ENCODE results near the gene PDZRN4. TPM values are rescaled to one million over a fixed set of nuclear protein-coding genes. Genes with fewer than 3 reads are reported as not detected.

The PDZRN4 gene
- total RNA-seq, 4 donors from 2014 or later = 0.42 to 4.4 (median 2.4) TPM

DNA sequence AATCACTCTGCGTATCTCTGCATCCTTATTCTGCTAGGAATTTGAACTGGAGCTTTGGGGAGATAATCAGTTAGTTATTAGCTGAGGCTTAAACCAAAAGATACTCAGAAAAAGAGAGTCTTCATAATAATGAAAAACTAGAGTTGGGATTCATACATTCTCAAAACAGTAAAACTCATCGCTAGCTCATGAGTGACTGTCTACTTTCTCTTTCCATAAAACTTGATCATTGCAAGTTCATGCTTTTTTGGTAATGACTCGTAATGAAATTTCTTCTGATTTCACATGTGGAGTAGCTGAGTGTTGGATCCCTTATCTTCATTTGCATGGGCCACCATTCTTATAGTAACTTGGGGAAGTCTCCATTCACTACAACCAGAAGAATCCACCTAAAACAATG lies 397.7 kb downstream of the PDZRN4 start:
- TF ChIP-seq POLR2A (IDR thresholded peaks at IDR 0.05) (no peak), EP300 (IDR thresholded peaks at IDR 0.05) (no peak), POLR2AphosphoS5 (IDR thresholded peaks at IDR 0.05) (no peak)
- TF ChIP-seq, protein P1, sequence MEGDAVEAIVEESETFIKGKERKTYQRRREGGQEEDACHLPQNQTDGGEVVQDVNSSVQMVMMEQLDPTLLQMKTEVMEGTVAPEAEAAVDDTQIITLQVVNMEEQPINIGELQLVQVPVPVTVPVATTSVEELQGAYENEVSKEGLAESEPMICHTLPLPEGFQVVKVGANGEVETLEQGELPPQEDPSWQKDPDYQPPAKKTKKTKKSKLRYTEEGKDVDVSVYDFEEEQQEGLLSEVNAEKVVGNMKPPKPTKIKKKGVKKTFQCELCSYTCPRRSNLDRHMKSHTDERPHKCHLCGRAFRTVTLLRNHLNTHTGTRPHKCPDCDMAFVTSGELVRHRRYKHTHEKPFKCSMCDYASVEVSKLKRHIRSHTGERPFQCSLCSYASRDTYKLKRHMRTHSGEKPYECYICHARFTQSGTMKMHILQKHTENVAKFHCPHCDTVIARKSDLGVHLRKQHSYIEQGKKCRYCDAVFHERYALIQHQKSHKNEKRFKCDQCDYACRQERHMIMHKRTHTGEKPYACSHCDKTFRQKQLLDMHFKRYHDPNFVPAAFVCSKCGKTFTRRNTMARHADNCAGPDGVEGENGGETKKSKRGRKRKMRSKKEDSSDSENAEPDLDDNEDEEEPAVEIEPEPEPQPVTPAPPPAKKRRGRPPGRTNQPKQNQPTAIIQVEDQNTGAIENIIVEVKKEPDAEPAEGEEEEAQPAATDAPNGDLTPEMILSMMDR (IDR thresholded peaks at IDR 0.05) = no peak
- Histone ChIP-seq H3K27ac (no peak overlapping the region), H3K9me3 (no peaks in the 10 kb centered on the region), H3K36me3 (no peaks in the 10 kb centered on the region), H3K4me3 (no peak overlapping the region), H3K27me3 (no peaks in the 10 kb centered on the region), H3K4me1 (no peaks in the 10 kb centered on the region)
- WGBS = 97% methylated on average over 3 of the region's 3 CpGs
- DNase-seq (ENCODE audit: low spot score in 2 of 2) = no peak

DNA sequence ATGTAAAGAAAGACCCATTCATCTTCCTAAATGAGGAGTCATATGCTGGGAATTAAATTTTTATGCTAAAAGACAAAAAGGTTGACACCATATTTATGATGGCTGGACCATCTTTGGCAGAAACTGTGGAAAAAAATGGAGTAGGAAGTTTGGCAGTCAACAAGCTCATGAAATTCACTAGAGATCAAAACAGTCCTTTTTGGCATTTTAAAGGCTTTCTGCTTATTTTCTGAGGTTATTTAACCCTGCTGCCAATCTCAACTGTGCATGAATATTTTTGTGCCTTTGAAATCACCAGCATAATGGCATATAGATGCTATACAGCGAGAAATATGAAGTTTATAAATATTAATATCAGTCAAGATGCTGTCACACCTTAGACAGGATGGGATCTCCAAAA lies 399.5 kb downstream of the PDZRN4 start:
- no peaks in the 10 kb centered on the region for H3K4me1 ChIP-seq
- H3K36me3 ChIP-seq = no peaks in the 10 kb centered on the region
- 92% methylated on average over 1 of the region's 1 CpG for WGBS
- H3K27ac ChIP-seq = no peak overlapping the region
- H3K9me3 ChIP-seq = no peaks in the 10 kb centered on the region
- no peak for TF ChIP-seq EP300 (IDR thresholded peaks at IDR 0.05)
- no peak overlapping the region for H3K4me3 ChIP-seq
- DNase-seq (ENCODE audit: low spot score in 2 of 2) = no peak
- no peaks in the 10 kb centered on the region for H3K27me3 ChIP-seq

DNA sequence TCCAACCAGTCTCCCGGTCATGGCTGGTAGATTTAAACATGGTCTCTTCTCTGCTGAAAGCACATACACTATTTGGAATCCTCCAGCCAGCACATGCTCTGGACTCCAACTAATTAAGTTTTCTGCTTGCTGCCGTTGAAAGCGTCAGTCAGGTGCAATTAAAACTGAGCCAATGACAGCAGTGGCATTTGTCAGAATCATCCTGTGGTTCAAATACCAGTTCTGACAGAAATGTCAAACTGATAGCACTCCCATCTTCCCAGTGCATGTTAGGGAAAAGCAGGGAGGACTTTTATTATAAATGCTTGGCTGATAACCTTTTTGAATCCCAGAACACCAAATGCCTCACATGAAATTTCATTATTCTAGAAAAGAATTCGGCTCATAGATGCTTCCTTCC lies 401.8 kb downstream of the PDZRN4 start:
- no peaks in the 10 kb centered on the region for H3K27me3 ChIP-seq
- no peak overlapping the region for H3K4me3 ChIP-seq
- H3K36me3 ChIP-seq = no peaks in the 10 kb centered on the region
- TF ChIP-seq POLR2A (IDR thresholded peaks at IDR 0.05) (no peak), POLR2AphosphoS5 (IDR thresholded peaks at IDR 0.05) (no peak), EP300 (IDR thresholded peaks at IDR 0.05) (no peak)
- TF ChIP-seq, protein P1 (IDR thresholded peaks at IDR 0.05) = no peak
- no peak overlapping the region for H3K27ac ChIP-seq
- 61% methylated on average over 4 of the region's 4 CpGs for WGBS
- no peak for DNase-seq (ENCODE audit: low spot score in 2 of 2)
- H3K9me3 ChIP-seq = no peaks in the 10 kb centered on the region
- H3K4me1 ChIP-seq = no peaks in the 10 kb centered on the region

DNA sequence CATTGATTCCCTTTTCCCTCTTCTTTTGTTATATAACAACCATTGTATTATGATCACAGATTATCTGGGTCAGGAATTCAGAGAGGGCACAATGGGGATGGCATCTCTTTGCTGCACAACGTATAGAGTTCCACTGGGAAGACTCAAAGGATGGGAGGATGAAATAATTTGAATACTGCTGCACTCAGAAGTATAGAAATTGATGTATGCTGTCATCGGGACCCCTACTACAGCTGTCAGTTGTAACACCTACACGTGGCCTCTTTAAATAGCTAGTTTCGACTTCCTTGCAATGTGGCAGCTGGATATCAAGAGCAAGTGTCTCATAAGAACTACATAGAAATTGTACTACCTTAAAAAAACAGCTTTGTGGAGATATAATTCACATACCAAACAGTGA lies 408.1 kb downstream of the PDZRN4 start:
- no peak for DNase-seq (ENCODE audit: low spot score in 2 of 2)
- no peaks in the 10 kb centered on the region for H3K4me1 ChIP-seq
- 86% methylated on average over 4 of the region's 4 CpGs for WGBS
- no peak overlapping the region for H3K27ac ChIP-seq
- H3K27me3 ChIP-seq = no peaks in the 10 kb centered on the region
- H3K9me3 ChIP-seq = no peaks in the 10 kb centered on the region
- no peaks in the 10 kb centered on the region for H3K36me3 ChIP-seq
- H3K4me3 ChIP-seq = no peak overlapping the region
- TF ChIP-seq, protein P1 (IDR thresholded peaks at IDR 0.05) = no peak
- TF ChIP-seq EP300 (IDR thresholded peaks at IDR 0.05) = no peak
- no peak for TF ChIP-seq POLR2AphosphoS5 (IDR thresholded peaks at IDR 0.05)
- TF ChIP-seq POLR2A (IDR thresholded peaks at IDR 0.05) = no peak

DNA sequence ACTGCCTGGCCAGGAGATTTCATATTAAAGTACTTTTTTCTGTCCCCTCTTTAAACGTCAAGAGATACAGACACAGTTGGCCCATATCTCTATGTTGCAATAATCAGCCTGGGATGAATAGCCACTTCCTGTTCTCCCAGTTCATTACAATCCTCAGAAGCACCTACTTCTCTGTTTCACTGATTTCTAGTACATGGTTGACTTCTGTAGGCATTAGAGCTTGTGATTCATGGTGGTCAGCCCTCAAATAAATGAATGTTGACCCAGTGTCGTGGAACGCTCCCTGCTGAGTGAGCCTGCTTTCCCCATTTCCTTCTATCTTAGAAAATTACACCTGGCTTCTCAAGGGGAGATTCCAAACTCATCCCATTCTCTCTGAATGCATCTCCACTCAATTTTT lies 416.7 kb downstream of the PDZRN4 start:
- H3K4me3 ChIP-seq = no peak overlapping the region
- H3K4me1 ChIP-seq = no peaks in the 10 kb centered on the region
- TF ChIP-seq, protein P1 (IDR thresholded peaks at IDR 0.05) = no peak
- TF ChIP-seq POLR2AphosphoS5 (IDR thresholded peaks at IDR 0.05) (no peak), EP300 (IDR thresholded peaks at IDR 0.05) (no peak), POLR2A (IDR thresholded peaks at IDR 0.05) (no peak)
- H3K9me3 ChIP-seq = no peaks in the 10 kb centered on the region
- DNase-seq (ENCODE audit: low spot score in 2 of 2) = no peak
- 78% methylated on average over 3 of the region's 3 CpGs for WGBS
- H3K27ac ChIP-seq = no peak overlapping the region
- no peaks in the 10 kb centered on the region for H3K27me3 ChIP-seq
- no peaks in the 10 kb centered on the region for H3K36me3 ChIP-seq

All from suprapubic skin (tissue), 4 donors.